HG03378 (cell line): Measurements from ENCODE around the gene EFNA4.

Source experiments
- ATAC-seq: cut with Tn5 transposase; IDR thresholded peaks from one replicate; pipeline ENCODE4 v1.9.1; 2021; ENCODE audit warnings: mild to moderate bottlenecking, moderate library complexity; ENCODE audit not compliant: unreplicated experiment

The EFNA4 gene

GRCh38 chr1:155051342-155051776, 12.2 kb upstream of the EFNA4 start:
- no peak for ATAC-seq

- ATAC-seq, result no peak
Measured at GRCh38 chr1:155051777-155052398, 11.7 kb upstream of the EFNA4 start.

- ATAC-seq, result no peak
Measured at GRCh38 chr1:155052439-155053395, 10.8 kb upstream of the EFNA4 start.

DNA sequence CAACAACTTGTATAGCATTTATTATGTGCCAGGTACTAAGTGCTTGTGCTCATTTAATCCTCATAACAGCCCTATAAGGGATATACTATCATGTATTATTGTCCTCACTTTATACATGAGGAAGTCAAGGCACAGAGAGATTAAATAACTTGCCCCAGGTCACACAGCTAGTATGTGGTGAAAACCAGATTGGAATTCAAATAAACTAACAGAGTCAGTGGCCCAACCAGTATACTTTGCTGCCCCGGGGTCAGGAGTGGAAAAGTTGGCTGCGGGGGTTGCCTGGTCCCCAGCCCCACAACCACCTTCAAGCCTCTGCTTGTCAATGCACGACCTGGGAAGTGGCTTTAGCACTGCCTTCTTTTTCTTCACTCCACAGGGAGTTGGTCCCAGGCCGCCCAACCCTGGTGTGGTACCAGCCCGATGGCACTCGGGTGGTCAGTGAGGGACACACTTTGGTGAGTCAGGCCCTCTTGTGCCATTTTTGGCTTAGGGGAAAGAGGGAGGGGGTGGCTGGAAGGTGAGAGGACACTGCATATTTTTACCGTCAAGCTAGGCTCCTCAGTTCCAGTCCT, 9.9 kb upstream of the EFNA4 start:
- no peak for ATAC-seq

DNA sequence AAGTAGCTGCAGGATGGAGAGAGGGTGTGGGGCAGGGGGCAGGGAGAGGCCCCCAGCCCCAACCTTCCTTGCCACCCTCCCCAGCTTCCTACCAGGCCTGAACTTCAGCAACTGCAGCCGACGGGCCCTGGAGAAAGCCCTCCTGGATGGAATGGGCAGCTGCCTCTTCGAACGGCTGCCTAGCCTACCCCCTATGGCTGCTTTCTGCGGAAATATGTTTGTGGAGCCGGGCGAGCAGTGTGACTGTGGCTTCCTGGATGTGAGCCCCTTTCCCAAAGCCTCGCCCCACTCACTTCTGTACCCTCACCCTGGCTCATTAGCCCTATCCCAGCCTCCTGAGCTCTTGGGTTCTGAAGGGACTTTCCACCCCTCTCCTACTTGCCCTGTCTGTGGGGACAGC, 6.4 kb upstream of the EFNA4 start:
- ATAC-seq, result no peak

- ATAC-seq, result no peak
Measured at GRCh38 chr1:155057788-155058211, 5.7 kb upstream of the EFNA4 start.

- ATAC-seq, result no peak
Measured at GRCh38 chr1:155060736-155061135, 2.8 kb upstream of the EFNA4 start.

GRCh38 chr1:155061381-155062150, 2.0 kb upstream of the EFNA4 start:
- ATAC-seq, result peak; percentile 48

DNA sequence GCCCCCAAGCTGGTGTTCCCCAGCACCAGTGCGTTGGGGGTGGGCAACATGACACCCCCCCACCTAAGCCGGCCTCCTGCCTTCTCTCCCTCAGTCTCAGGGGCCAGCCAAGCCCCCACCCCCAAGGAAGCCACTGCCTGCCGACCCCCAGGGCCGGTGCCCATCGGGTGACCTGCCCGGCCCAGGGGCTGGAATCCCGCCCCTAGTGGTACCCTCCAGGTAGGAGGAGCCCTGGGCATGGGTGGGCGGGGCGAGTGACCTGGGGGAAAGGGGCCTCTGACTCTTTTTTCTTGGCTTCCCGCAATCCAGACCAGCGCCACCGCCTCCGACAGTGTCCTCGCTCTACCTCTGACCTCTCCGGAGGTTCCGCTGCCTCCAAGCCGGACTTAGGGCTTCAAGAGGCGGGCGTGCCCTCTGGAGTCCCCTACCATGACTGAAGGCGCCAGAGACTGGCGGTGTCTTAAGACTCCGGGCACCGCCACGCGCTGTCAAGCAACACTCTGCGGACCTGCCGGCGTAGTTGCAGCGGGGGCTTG, 1.3 kb upstream of the EFNA4 start:
- no peak for ATAC-seq

DNA sequence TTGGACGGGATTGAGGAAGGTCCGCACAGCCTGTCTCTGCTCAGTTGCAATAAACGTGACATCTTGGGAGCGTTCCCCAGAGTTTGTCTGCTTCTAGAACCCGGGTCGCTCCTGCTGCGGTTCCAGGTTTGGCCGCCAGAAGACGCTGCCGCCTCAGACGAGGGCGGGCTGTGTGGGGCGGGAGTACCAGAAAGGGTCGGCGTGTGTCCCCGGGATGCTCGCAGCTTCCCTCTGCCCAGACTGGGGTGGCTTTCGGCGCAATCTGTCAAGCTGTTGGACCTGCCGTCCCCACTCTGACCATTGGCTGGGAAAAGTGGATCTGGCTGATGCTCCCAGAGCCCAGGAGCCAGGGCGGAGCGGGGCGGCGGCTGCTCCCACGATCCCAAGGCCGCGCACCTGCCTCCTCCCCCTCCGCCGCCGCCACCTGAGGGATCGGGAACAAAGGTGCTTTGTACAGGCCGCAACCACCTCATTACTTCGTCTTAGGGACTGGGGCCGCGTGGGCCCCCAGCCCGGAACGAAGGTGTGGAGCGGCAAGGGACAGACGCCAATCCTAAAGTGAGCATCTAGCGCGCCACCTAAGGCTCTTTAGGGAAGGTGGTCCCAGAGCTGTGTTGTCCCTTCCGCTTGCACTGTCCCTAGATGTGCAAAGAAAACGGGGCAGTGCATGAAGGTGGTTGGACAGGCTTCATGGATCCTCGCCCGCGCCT, 683 bp upstream of the EFNA4 start:
- no peak for ATAC-seq

DNA sequence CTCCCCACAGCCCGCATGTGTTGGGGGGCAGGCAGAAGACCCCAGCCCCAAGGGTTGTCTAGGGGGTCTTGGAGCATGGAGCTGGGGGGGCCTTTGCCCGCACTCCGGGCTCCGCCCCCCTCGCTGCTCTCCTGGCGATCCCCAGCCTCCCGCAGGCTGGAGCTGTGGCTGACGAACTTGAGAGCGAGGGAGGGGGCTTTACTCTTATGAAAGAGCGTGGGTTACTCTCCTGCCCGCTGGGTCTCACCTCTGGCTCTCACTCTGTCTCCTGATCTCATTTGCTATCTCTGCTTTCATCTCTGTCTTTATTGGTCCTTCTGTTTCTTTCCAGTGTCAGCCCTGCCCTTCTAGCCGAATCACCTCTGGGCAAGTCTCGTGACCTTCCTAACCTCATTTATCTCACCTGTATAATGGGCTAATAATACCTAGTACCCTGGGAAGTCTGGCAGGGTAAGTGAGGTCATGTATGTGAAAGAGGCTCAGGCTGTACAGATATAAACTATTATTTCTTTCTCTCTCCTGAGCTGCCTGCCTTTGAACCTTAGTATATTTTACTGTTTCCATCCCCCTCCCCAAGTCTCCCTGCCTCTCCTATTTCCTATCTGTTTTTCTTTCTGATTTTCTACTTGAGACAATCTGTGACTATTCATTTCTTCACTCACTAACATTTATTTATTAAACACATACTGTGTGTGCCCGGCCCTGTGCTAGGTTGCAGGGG, 731 bp downstream of the EFNA4 start:
- no peak for ATAC-seq

DNA sequence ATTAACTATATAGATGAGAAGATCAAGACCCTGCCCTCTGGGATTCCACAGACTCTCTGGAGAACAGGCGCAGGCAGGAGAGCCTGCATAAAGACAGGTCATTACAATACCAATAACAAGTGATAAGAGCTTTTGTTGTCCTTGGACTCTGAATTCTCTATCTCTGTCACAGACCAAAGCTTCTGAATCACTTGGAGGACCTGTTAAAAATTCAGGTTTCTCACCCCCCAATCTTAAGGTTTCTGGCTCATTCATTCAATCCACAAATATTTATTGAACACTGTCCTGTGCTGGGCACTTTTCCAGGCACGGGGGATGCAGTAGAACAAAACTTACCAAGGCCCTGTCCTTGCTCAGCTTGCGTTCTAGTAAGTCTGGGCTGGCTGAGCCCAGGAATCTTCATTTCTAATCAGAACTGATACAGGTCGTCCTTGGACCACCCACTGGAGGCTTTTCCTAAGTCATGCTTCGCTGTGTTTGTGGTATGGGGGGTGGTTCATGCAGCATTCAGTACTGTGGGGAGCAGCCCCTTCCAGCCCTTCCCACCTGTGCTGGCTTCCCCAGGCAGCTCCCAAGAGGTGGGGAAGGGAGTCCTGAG, 1.4 kb downstream of the EFNA4 start:
- ATAC-seq, result no peak

GRCh38 chr1:155066777-155067176, 3.2 kb downstream of the EFNA4 start:
- ATAC-seq, result no peak

- no peak for ATAC-seq
Measured at GRCh38 chr1:155068599-155068998, 5.1 kb downstream of the EFNA4 start.

DNA sequence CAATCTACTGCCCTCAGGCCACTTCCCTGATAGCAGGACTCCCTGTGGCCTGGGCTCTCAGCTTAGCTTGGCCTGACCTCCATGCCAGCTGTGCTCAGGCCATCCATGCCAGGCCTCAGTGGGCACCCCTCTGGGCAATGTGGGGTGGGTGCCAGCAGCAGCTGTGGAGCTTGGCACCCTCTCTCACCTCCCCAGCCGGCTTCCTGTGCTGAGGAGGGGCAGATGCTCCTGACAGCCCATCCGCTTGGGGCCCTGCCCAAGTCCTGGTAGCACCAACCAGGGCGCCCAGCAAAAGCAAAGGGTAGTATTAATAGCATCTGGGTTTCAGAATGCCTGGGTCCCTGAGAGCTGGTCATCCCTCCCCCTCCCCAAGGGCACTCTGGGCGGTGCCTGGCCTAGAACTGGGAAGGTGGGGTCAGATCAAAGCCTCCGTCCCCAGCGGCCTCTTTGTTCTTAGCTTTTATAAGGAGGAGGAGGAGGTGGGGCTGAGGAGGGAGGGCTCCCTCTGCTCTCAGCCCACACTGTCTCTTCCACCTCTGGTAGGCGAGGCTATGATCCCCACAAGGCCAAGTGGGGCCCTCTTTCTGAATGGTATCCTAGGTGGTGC, 6.1 kb downstream of the EFNA4 start:
- no peak for ATAC-seq

- no peak for ATAC-seq
Measured at GRCh38 chr1:155070158-155070621, 6.7 kb downstream of the EFNA4 start.

DNA sequence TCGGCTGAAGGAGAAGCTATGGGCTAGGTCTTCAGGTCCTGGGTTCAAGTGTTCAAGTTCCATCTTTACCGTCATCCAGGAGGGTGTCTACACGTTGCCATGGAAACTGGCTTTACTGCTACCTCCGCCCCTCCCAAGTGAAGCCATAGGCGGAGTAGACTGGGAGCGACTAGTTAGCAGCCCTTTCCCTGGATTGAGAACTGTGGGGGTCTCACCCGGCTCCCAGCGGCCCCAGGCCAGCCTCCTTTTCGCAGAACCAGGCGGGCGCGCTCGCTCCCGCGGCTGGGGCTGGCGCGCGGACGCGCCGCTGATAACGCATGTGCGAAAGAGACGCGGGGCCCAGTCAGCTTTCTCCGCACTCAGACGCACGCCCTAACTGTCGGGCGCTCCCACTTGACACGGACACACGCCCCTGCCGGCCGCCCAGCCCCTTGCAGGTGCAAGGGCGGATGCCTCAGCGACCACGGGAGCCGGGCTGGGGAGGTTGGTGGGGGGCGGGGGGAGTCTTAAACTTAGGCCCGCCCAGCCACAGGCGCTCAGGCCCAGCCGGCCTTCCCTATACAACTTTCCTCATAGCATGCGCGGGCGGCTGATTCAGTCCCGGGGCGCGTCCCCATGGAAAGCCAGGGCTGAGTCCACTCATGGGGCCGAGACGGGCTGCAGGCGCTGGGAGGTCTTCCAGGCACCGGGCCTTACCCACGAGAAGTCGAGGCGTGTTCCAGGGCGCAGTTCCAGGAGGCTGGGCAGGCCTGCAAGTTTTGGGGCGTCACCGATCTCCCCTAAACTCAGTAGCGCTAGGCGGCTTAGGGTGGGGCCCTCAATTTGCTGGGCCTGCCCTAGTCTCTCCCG, 7.4 kb downstream of the EFNA4 start:
- peak; percentile 52 for ATAC-seq

DNA sequence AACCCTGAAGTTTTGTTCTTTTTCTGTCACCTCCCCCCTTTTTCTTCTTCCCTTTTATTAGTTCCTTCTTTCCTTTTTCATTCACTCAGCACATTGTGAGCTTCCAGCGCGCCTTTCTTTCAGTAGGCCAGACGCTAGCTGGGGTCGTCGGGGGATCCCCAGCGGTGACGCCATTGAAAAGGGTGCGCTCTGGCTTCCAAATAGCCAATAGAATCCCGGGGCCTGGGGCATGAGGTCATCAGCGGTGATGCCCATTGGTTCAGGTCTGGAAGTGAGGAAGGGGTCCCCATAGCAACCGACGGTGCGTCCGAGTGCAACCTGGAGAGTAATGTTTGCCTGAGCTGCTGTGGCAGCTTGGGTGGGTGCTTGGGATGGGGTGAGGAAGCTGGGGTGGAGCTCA, 8.2 kb downstream of the EFNA4 start:
- no peak for ATAC-seq
